Measurements from ENCODE around the gene NUDT1.

NUDT1 gene

DNA sequence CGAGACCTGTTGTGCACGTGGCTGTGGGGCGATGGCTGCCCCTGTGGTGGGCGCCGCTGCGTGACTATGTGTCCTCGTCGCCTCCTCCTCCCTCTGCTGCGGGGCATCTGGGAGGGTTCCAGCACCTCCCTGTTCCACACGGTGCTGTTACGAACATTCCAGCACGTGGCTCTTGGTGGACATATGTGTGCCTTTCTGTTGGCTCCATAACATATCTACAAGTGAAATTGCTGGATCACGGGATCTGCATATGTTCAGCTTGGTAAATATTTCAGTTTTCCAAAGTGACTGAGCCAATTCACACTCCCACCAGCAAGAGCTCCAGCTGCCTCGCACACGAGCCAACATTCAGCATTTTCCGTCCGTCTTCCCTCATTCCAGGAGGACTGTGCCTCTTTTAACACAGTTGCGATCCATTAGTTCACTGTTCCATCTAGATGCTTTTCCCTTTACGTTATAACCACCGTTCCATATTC lies 47.1 kb downstream of the NUDT1 start:
- TF ChIP-seq CEBPB (IDR thresholded peaks at IDR 0.05) (no peak), USF1 (IDR thresholded peaks at IDR 0.05) (no peak), TCF12 (IDR thresholded peaks at IDR 0.05; ENCODE audit: low read depth) (no peak), EGR1 (IDR thresholded peaks at IDR 0.05) (no peak), TAF1 (IDR thresholded peaks at IDR 0.05; ENCODE audit: low read depth) (no peak), FOXM1 (IDR thresholded peaks at IDR 0.05; ENCODE audit: borderline replicate concordance, low read depth) (no peak), TEAD4 (IDR thresholded peaks at IDR 0.05) (no peak), ZBTB7A (IDR thresholded peaks at IDR 0.05; ENCODE audit: low read depth) (no peak), NFIC (IDR thresholded peaks at IDR 0.05) (no peak)

GRCh38 chr7:2289621-2290020 lies 47.6 kb downstream of the NUDT1 start:
- TF ChIP-seq REST (IDR thresholded peaks at IDR 0.05; ENCODE audit: low read depth) = no peak
- no peak for TF ChIP-seq FOXM1 (IDR thresholded peaks at IDR 0.05; ENCODE audit: borderline replicate concordance, low read depth)
- TF ChIP-seq YY1 (IDR thresholded peaks at IDR 0.05; ENCODE audit: low read depth) = no peak
- TF ChIP-seq EGR1 (IDR thresholded peaks at IDR 0.05) = no peak
- no peak for TF ChIP-seq CREB1 (IDR thresholded peaks at IDR 0.05; ENCODE audit: low read depth)
- no peak for TF ChIP-seq ZBTB7A (IDR thresholded peaks at IDR 0.05; ENCODE audit: low read depth)
- no peak for TF ChIP-seq CEBPB (IDR thresholded peaks at IDR 0.05)
- no peak for TF ChIP-seq USF1 (IDR thresholded peaks at IDR 0.05)
- TF ChIP-seq RAD21 (IDR thresholded peaks at IDR 0.05; ENCODE audit: low read depth) = no peak
- TF ChIP-seq EP300 (IDR thresholded peaks at IDR 0.05; ENCODE audit: borderline replicate concordance) = no peak
- TF ChIP-seq TCF12 (IDR thresholded peaks at IDR 0.05; ENCODE audit: low read depth) = no peak
- TF ChIP-seq MAX (IDR thresholded peaks at IDR 0.05) = no peak
- no peak for TF ChIP-seq TEAD4 (IDR thresholded peaks at IDR 0.05)
- TF ChIP-seq NFIC (IDR thresholded peaks at IDR 0.05) = no peak

- TF ChIP-seq TCF12 (IDR thresholded peaks at IDR 0.05; ENCODE audit: low read depth) = no peak
- no peak for TF ChIP-seq REST (IDR thresholded peaks at IDR 0.05; ENCODE audit: low read depth)
- TF ChIP-seq RAD21 (IDR thresholded peaks at IDR 0.05; ENCODE audit: low read depth) = no peak
- TF ChIP-seq TEAD4 (IDR thresholded peaks at IDR 0.05) = no peak
- TF ChIP-seq YY1 (IDR thresholded peaks at IDR 0.05; ENCODE audit: low read depth) = no peak
- TF ChIP-seq CEBPB (IDR thresholded peaks at IDR 0.05) = no peak
- TF ChIP-seq MAX (IDR thresholded peaks at IDR 0.05) = no peak
These were observed 48.9 kb downstream of the NUDT1 start for GRCh38 chr7:2290877-2291276.

DNA sequence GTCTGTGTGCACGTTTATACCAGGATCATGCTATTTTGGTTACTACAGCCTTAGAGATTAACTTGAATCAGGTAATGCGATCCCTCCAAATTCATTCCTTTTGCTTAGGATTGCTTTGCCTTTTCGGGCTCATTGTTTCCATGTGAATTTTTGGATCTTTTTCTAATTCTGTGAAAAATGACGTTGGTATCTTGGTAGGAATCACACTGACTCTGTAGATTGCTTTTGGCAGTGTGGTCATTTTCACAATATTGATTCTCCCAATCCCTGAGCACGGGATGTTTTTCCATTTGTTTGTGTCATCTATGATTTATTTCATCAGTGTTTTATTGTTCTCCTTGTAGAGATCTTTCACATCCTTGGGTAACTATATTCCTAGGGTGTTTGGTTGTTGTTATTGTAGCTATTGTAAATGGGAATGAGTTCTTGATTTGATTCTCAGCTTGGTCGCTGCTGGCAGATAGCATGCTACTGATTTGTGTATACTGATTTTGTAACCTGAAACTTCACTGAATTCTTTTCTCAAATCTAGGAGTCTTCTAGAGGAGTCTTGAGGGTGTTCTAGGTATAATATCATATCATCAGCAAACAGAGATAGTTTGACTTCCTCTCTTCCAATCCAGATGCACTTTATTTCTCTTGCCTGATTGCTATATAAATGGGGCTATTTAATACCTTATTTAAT lies 54.1 kb downstream of the NUDT1 start:
- TF ChIP-seq NFIC (IDR thresholded peaks at IDR 0.05) (no peak), TCF12 (IDR thresholded peaks at IDR 0.05; ENCODE audit: low read depth) (no peak)

GRCh38 chr7:2296832-2297231 lies 54.8 kb downstream of the NUDT1 start:
- TF ChIP-seq MAX (IDR thresholded peaks at IDR 0.05) (no peak), CEBPB (IDR thresholded peaks at IDR 0.05) (no peak), YY1 (IDR thresholded peaks at IDR 0.05; ENCODE audit: low read depth) (no peak), REST (IDR thresholded peaks at IDR 0.05; ENCODE audit: low read depth) (no peak), CREB1 (IDR thresholded peaks at IDR 0.05; ENCODE audit: low read depth) (no peak)

All from Ishikawa (cell line).